22Rv1 (cell line): Measurements from ENCODE around the gene CALHM5.
"Not testable (repeated sequence)": the region's sequence is repeated elsewhere in the genome, so short reads cannot be mapped to it uniquely, and the experiment has no call there.

Source experiments
- H3K27ac ChIP-seq: fragments of 450-650 bp; 2 replicates; pipeline ENCODE4 v1.5.1; 2017
- CTCF ChIP-seq: fragments of 450-650 bp; IDR thresholded peaks from 2 replicates; pipeline ENCODE4 v1.5.1; 2017; ENCODE audit warnings: mild to moderate bottlenecking
- ZFX ChIP-seq: fragments of 450-650 bp; IDR thresholded peaks from 2 replicates; pipeline ENCODE4 v1.6.1; 2017; ENCODE audit warnings: antibody characterized with exemption, borderline replicate concordance

Gene CALHM5

GRCh38 chr6:116485559-116486184, 25.8 kb upstream of the CALHM5 start:
- no peak overlapping the region for H3K27ac ChIP-seq
- TF ChIP-seq ZFX (no peak), CTCF (no peak)

- TF ChIP-seq CTCF: no peak
- no peak for TF ChIP-seq ZFX
- no peak overlapping the region for H3K27ac ChIP-seq
Observed at GRCh38 chr6:116491610-116492330, 19.7 kb upstream of the CALHM5 start.

GRCh38 chr6:116492331-116493067, 18.9 kb upstream of the CALHM5 start:
- TF ChIP-seq CTCF (no peak), ZFX (no peak)
- no peak overlapping the region for H3K27ac ChIP-seq

- H3K27ac ChIP-seq: not testable (repeated sequence)
Observed at GRCh38 chr6:116495161-116495560, 16.3 kb upstream of the CALHM5 start.

GRCh38 chr6:116497113-116497676, 14.2 kb upstream of the CALHM5 start:
- no peak overlapping the region for H3K27ac ChIP-seq
- TF ChIP-seq CTCF (no peak), ZFX (no peak)

- peak overlapping the region; percentile 33; the same call in 1 of the 2 replicates for H3K27ac ChIP-seq
- no peak for TF ChIP-seq ZFX
- TF ChIP-seq CTCF: no peak; the same call in 1 of the 2 replicates
Observed at GRCh38 chr6:116500969-116501433, 10.4 kb upstream of the CALHM5 start.

- H3K27ac ChIP-seq: no peak overlapping the region
- TF ChIP-seq ZFX: no peak
- TF ChIP-seq CTCF: no peak
Observed at GRCh38 chr6:116507324-116507723, 4.1 kb upstream of the CALHM5 start.
